Loucy (cell line): ENCODE measurements around the gene PNMA6F.

Source experiments
- H2AFZ ChIP-seq: fragments of 200-600 bp; sonication (generic); 2 replicates; pipeline ENCODE4 v1.6.0; 2016; ENCODE audit warnings: antibody characterized with exemption, mild to moderate bottlenecking, low read length, moderate library complexity
- H3F3A ChIP-seq: fragments of 200-600 bp; 2 replicates; pipeline ENCODE4 v1.6.0; 2016; ENCODE audit warnings: antibody characterized with exemption, low read depth, mild to moderate bottlenecking
- H3K27me3 ChIP-seq: fragments of 200-600 bp; sonication (generic); 2 replicates; pipeline ENCODE4 v1.6.1; 2014; ENCODE audit warnings: low read length, mild to moderate bottlenecking; ENCODE audit not compliant: insufficient read depth, poor library complexity, severe bottlenecking
- H3K36me3 ChIP-seq: fragments of 200-600 bp; sonication (generic); 2 replicates; pipeline ENCODE4 v1.6.1; 2016; ENCODE audit warnings: low read length; ENCODE audit not compliant: insufficient read depth
- H3K4me1 ChIP-seq: fragments of 200-600 bp; sonication (generic); 2 replicates; pipeline ENCODE4 v1.5.1; 2014; ENCODE audit warnings: low read length, mild to moderate bottlenecking; ENCODE audit not compliant: insufficient read depth, poor library complexity, severe bottlenecking
- H3K4me2 ChIP-seq: fragments of 200-600 bp; sonication (generic); 2 replicates; pipeline ENCODE4 v1.6.0; 2014; ENCODE audit warnings: antibody characterized with exemption, low read length, low read depth, mild to moderate bottlenecking; ENCODE audit not compliant: poor library complexity, severe bottlenecking
- H3K4me3 ChIP-seq: fragments of 200-600 bp; sonication (generic); 2 replicates; pipeline ENCODE4 v1.5.1; 2014; ENCODE audit warnings: low read length, mild to moderate bottlenecking, mixed read lengths; ENCODE audit not compliant: poor library complexity, severe bottlenecking
- H3K79me2 ChIP-seq: fragments of 200-600 bp; sonication (generic); 2 replicates; pipeline ENCODE4 v1.6.1; 2014; ENCODE audit warnings: low read length; ENCODE audit not compliant: insufficient read depth
- H3K9ac ChIP-seq: fragments of 200-600 bp; sonication (generic); 2 replicates; pipeline ENCODE4 v1.6.0; 2014; ENCODE audit warnings: mild to moderate bottlenecking, low read depth, low read length, moderate library complexity; ENCODE audit not compliant: poor library complexity, severe bottlenecking
- H3K9me2 ChIP-seq: fragments of 200-600 bp; sonication (generic); replicated peaks from 2 replicates; pipeline ENCODE4 v1.6.1; 2016; ENCODE audit warnings: low read depth, low read length, mixed read lengths
- H3K9me3 ChIP-seq: fragments of 200-600 bp; sonication (generic); 2 replicates; pipeline ENCODE4 v1.6.1; 2014; ENCODE audit warnings: mild to moderate bottlenecking, antibody characterized with exemption, low read length, low read depth; ENCODE audit not compliant: insufficient read depth
- H4K20me1 ChIP-seq: fragments of 200-600 bp; sonication (generic); 2 replicates; pipeline ENCODE4 v1.6.0; 2014; ENCODE audit warnings: antibody characterized with exemption, low read length, mild to moderate bottlenecking; ENCODE audit not compliant: insufficient read depth, poor library complexity, severe bottlenecking
- CTCF ChIP-seq: fragments of 200-600 bp; sonication (generic); conservative IDR thresholded peaks from 2 replicates; pipeline ENCODE4 v1.5.1; 2014; ENCODE audit warnings: mild to moderate bottlenecking, antibody characterized with exemption, low read length
- EZH2phosphoT487 ChIP-seq: fragments of 200-600 bp; IDR thresholded peaks from 2 replicates; pipeline ENCODE4 v1.6.1; 2018; ENCODE audit warnings: antibody characterized with exemption, mild to moderate bottlenecking, moderate library complexity, borderline replicate concordance

The PNMA6F gene

GRCh38 chrX:153312041-153312440 is 9.5 kb downstream of the PNMA6F start:
- no peaks in the 10 kb centered on the region for H3K36me3 ChIP-seq
- H3K9me2 ChIP-seq: no peaks in the 10 kb centered on the region
- H3K27me3 ChIP-seq: no peaks in the 10 kb centered on the region
- no peak overlapping the region for H2AFZ ChIP-seq
- no peak overlapping the region for H3K4me2 ChIP-seq
- H3K4me1 ChIP-seq: no peaks in the 10 kb centered on the region
- TF ChIP-seq CTCF: no peak
- no peak for TF ChIP-seq EZH2phosphoT487
- H3K4me3 ChIP-seq: no peak overlapping the region
- no peaks in the 10 kb centered on the region for H3K9me3 ChIP-seq
- H3F3A ChIP-seq: no peaks in the 10 kb centered on the region
- no peaks in the 10 kb centered on the region for H3K79me2 ChIP-seq
- H4K20me1 ChIP-seq: no peaks in the 10 kb centered on the region
- no peak overlapping the region for H3K9ac ChIP-seq

GRCh38 chrX:153310901-153311300 is 10.7 kb downstream of the PNMA6F start:
- Histone ChIP-seq H2AFZ (no peak overlapping the region), H3F3A (no peaks in the 10 kb centered on the region), H3K4me3 (no peak overlapping the region), H4K20me1 (no peaks in the 10 kb centered on the region), H3K27me3 (no peaks in the 10 kb centered on the region), H3K9ac (no peak overlapping the region), H3K79me2 (no peaks in the 10 kb centered on the region), H3K9me3 (no peaks in the 10 kb centered on the region), H3K4me1 (no peaks in the 10 kb centered on the region), H3K9me2 (no peaks in the 10 kb centered on the region), H3K36me3 (no peaks in the 10 kb centered on the region), H3K4me2 (no peak overlapping the region)
- TF ChIP-seq CTCF (no peak), EZH2phosphoT487 (no peak)

- Histone ChIP-seq H3K9me2 (no peaks in the 10 kb centered on the region), H3K27me3 (no peaks in the 10 kb centered on the region), H3K4me2 (no peak overlapping the region), H2AFZ (no peak overlapping the region), H3K79me2 (no peaks in the 10 kb centered on the region), H3K36me3 (no peaks in the 10 kb centered on the region), H3F3A (no peaks in the 10 kb centered on the region), H3K4me3 (no peak overlapping the region), H3K9ac (no peak overlapping the region), H3K9me3 (no peaks in the 10 kb centered on the region), H3K4me1 (no peaks in the 10 kb centered on the region), H4K20me1 (no peaks in the 10 kb centered on the region)
- TF ChIP-seq CTCF: no peak
- TF ChIP-seq EZH2phosphoT487: no peak
Measured at GRCh38 chrX:153307276-153308178, 14.0 kb downstream of the PNMA6F start.
